GM03348 (cell line): ENCODE measurements around the gene ABHD5.

ENCODE experiments used
- DNase-seq: peaks from one replicate; pipeline ENCODE4 v3.0.0; 2012; ENCODE audit warnings: low spot score

ABHD5 gene

DNA sequence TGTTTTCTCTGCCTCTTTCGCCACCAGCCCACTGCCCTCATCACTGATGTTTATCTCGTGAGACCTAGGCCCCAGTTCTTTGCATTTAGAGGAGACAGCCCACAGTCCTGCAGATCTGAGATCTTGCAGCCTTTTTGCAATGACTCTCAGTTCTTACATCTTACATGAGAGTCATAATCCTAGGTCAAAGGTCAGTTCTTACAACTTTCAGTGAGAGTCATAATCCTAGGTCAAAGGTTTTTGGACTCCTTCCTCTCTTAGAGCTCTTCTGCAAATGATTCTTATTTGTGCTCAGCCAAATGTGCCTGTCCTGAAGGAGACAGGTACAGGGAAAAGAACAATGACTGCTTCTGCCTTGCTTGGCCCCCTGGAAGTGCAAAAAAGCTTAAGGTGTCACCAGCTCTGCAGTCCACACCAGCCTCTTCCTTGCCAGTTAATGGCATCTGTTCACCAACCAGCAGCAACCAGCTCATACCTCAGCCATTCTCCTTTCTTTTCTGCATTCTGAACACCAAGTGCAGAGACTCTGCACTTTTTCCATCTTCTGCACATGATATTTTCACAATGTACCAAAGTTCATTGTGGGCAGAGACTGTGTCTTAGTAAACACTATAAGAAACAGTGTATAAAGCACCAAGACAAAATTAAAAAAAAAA lies 67.1 kb downstream of the ABHD5 start:
- DNase-seq = no peak

DNA sequence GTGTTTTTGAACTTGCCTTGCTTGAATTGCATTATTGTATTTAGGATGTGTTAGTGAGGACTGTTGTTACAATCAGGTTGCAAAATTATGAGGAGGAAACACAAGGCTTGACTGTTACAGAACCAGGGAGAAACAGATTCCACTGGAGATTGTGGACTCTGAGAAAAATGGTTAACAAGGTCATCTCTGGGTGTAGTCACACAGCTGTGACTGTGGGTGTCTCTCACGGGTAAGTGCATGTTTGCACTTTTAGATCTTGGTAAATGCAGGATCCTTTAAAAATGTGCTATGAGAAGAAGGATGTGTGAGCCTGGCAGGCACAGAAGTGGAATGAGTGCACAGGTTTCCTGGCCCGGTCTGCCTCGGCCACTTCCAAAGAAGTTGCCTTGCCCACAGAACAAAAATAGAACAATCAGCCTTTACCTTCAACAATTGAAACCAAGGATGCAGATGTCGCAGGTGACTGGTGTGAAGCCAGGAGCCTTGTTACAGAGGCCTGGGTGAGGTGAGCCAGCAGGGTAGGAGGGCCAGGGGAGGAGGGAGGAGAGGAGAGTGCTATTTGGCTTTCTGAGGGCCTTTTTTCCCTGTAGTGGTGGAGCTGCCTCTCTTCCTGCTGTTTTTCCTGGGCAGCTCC lies 68.0 kb downstream of the ABHD5 start:
- no peak for DNase-seq

DNA sequence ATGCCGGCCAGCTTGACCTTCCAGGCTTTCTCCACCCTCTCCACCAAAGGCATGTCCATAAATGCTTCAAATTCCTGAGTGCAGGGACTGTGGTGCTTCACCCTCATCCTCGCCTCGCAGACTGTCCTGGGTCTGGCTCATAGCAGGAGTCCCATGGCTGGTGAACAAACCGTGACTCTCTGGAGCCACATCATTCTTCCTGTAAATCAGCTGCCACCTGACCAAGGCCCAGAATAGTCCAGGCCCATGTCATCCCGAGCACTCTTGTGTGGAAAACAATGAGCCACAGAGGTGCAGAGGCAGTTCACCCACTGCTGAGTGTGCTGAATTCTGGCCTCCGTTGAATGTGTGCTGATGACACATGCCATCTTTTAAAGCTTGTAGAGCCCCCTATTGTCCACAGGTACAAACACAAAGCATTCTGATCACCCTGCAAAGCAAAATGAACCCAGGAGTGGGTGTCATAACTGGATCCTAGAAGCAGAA lies 68.6 kb downstream of the ABHD5 start:
- peak; percentile 83 for DNase-seq

DNA sequence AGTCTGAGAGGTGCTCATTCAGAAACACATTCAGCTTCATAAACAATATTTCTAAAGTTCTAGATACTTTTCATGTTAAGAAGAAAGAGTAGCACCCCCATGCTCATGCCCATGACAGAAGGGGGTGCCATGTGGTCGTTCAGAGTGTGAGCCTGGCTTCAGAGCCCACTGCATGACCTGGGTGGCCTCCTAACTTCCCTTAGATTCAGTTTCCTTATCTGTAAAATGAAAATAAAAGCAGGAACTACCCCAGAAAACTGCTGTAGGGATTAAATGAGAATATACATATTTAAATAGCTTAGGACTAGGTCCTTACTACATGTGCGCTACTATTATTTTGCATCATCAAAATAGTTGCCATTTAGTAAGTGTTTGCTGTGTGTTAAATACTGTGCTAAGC lies 69.2 kb downstream of the ABHD5 start:
- DNase-seq = no peak

DNA sequence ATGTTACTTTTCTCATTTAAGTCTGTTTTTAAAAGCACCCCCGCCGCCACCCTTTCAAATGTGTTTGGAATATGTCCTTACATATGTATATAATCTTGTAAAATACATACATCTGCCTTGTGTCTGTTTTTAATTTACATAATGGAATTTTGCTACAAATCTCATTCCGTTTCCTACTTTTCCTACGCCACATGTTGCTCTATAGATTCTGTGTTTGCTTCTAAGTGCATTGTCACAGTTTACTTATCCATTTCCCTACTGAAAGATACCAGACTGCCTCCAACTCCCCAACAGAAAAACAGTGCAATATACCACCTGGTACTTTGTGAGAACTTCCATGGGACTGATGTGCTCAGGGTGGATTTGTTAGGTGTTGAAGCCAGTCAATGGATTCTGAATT lies 70.2 kb downstream of the ABHD5 start:
- DNase-seq = no peak

DNA sequence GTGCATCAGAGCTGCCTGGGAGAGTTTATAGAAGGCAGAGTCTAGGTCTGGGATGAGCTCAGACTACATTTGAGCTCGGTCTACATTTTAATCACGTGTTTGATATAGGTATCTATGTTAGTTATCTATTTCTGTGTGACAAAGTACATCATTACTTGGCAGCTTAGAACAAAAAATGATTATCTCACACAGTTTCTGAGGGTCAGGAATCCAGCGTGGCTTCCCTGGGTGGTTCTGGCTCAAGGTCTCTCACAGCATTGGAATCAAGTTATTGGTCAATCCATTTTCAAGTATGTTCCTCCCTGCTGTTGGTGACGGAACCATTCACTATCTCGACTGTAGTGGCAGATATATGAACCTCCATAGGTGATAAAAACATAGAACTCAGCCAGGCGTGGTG lies 71.7 kb downstream of the ABHD5 start:
- no peak for DNase-seq

DNA sequence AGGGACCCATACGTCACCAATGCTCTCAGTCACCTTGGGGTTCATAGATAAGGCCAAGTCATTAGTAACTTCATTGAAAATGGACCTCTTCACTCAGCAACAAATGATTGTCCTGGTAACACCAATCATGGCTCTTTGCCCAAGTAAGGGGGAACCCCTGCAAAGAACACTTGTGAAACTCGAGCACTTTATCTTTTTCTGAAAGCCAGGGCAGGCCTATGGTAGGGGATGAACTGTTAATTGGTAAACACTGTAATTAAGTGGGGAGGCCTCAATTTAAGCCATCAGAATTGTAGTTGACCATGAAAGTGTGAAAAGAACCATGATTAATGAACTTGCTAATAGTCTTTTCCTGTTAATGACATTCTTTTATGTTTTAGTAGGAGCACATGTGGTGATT lies 73.3 kb downstream of the ABHD5 start:
- DNase-seq = no peak

DNA sequence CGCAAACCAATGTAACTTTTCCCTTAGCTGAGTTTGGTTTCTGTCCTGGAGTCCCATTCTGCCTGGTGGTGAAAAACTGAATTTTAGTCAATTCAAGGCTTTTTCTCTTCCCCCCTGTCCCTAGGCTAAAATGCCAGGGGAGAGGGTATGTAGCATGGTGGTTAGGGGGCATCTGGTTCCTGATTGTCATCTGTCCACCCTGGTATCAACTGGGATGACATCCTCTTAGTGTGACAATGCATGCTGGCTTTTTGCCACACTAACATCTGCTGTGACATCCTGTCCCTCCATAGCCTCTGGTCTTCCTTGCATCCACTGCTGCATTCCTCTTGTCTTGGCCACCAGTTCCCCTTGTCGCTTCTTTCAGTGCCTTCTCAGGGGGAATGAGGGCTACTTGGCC lies 73.7 kb downstream of the ABHD5 start:
- DNase-seq = no peak

DNA sequence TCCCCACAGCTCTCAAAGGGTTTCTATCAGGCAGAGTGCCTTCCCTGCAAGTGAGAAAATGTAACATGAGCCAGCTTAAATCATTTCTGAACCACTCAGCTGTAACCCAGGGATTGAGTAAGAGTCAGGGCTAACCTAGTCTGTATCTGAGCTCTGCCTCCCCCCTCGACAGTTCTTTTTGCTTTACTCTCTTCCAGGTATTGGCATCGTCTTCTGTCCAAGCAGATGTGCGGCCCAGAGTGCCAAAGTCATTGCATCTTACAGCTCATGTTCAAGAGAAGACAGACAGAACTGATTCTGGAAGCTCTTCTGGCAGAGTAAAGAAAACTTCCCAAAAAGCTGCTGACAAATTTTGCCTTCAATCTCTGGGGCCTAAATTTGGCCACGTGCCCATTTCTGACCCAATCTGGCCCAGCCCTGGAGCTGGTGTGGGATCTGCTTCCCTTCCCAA lies 74.8 kb downstream of the ABHD5 start:
- peak; percentile 52 for DNase-seq

DNA sequence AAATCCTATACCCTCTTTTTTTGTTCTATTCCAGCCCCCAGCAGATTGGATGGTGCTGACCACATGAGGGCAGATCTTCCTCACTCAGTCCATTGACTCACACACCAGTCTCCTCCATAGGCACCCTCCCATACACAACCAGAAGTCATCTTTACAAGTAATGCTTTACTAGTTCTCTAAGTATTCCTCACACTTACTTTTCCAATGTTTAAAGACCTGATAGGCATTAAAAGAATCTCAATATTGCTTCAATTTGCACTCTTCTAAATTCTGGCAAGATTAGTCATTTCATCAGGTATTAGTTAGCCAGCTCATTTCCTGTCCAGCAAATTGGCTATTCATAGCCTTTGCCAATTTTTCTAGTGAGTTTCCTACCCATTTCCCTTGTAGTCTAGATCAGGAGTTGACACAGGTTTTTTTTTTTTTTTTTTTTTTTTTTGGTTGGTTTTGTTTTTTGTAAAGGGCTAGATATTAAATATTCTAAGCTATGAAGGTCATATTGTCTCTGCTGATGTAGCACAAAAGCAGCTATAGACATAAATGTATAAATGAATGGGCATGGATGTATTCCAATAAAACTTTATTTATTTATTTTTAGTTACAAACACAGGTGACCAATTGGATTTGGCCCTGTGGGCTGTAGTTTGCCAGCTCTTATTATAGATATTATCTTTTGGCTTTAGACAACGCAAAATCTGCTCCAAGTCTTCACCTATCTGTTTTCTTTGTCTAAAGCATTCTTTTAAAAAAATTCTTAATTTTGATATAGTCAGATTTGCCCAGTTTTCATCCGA lies 76.1 kb downstream of the ABHD5 start:
- DNase-seq = peak; percentile 60

DNA sequence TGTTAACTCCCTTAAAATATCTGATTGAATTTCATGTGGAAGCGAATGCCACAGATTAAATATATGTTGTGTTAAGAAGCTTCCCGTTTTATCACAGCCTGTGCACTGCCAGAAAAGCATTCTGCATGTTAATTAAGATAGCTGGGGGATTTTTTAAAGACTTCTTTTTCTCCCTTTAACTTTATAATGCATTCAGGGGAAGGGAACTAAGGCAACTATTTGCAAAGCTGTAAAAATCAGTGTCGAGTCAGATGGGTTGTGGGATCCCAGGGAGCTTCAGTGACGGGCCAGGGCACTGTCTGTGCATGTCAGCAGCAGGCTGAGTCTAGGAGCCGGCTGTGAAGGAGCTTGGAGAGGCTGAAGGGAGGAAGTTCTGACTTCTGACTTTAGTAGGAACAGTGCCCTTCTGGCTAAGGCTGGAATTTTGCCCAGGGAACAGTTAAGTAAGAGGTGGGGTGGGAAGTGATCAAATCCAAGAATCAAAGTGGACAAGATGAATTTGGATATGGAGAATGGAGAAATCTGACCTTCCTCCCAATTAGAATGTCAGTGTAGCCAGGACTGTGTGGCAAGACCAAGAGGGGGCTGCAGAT lies 77.7 kb downstream of the ABHD5 start:
- peak; percentile 40 for DNase-seq

DNA sequence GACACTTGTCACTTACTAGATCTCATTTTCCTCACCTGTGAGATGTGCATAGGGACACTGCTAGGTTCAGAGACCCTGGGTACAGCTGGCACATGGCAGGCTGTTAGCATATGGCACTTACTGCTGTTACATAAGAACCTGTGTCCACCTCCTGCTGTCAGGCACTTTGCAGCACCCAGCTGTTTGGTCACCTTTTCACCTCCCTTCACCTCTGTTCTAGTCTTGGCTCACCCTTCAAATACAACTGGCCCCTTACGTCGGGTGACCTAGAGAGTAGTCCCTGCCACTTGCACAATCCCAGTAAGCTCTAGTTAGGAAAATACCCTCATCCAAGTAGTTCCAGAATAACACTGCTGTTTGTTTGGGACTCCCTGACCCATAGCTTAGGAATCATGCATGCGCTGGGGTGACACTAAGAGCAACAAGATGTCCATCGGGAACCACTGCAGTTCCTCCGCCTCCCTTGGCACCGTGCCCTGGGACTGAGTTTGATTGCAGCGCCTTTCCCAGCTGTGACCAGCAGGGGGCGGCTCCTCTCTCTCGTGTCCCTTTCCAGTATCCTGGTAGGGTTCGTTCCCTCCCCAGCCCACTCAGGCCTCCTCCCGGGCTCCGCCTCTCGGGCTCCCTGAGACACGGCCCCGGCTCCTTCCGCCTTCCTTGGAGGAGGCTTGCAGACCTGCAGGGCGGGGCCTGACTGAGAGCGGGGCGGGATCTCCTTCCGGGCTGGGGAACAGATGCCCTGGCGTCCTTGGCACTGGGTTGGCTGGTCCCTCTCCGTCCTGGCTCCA lies 78.6 kb downstream of the ABHD5 start:
- peak; percentile 98 for DNase-seq

DNA sequence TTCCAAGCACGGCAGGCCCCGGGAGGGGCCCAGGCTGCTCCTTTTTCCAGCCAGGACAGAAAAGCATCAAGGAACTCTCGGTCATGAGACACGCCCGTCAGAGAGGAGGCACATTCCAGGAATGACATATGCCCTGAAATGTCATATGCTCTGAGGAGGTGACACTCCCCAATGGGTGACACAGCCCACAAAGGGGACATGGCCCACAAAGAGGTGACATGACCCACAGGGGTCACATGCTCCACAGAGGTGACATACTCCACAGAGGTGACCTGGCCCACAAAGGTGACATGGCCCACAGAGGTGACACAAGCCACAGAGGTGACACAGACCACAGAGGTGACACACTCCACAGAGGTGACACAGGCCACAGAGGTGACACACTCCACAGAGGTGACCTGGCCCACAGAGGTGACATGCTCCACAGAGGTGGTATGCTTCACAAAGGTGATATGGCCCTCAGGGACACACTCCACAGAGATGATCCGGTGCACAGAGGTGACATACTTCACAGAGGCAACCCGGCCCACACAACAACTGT lies 79.2 kb downstream of the ABHD5 start:
- no peak for DNase-seq

DNA sequence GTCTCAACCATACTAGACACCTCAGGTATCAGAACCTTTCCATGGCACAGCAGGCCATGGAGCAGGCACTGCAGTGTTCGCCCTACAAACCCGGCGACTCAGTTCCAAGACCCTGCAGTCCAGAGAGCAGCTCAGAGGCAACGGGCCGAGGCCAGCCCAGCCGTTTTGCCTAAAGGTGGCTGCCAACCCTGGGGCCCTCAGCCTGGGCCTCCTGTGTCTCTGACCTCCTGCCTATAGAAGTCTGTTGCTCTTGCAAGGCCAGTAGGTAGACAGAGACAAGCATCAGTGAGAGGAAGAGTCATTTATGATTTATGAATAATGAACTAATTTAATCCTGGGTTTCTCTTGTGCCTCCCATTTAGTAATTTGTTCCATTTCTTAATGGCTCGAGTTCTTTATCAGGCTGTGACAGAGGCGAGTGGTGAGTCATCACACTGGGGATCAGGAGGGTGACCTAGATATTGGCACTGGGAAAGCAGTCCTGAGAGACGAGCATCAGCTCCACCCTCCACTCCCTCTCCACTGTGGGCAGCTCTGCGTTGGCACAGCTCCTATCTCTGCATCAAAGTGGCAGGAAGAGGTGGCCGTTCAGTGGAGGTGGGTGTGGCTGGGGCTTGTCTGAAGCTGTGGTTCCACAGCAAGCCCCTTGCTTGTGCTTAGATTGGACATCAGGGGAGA lies 79.8 kb downstream of the ABHD5 start:
- peak; percentile 52 for DNase-seq

DNA sequence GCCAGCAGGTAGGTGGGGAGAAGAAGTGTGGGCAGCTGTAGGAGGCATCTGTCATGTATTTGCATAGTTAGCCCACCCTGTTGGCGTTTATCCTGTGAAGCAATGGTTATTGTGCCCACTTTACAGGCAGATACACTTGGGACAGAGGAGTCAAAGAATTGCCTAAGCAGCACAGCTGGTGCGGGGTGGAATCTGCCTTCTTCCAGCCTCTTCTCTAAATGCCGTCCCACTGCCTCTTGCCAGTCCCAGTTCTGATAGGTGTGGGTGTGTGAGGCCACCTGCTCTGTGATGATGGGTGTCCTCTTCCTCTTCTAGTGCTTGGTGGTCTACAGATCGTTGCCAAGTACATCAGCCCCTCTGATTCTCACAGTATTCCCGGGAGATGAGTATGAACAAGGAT lies 80.9 kb downstream of the ABHD5 start:
- DNase-seq = no peak

DNA sequence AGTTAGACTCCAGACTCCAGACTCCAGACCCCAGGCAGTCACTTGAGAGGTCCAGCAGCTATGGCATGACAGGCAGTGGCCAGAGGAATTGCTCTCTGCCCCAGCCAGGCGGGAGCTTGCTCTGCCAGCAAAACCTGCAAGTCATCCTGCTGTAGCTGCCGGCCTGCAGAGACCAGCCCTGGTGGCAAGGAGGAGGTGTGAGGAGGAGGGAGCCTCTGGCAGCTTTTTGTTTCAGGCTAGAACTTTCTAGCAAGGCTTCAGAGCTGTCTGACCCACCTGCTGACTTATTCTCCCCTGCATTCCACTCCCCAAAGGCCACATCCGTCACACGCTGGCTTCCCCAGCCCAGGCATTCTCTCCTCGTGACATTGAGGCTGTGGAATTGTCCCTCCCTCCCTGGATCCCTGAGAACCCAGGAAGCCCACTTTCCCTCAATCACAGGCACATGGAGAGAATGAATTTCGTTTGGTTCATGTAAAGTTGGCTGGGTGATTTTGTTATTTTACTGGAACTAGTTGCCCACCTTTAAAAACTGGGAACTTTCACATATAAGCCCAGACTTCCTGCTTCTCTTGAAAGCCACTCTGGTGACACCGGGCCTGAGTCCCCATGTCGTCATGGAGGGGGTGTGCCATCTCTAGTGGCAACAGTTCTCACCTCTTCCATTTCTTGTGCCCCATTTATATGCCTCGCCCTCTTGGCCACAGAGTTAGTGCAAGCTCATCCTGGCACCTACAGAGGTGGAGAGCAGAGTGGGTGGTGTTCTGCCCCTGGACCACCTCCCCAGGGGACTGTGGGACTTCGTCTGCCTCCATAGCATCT lies 82.7 kb downstream of the ABHD5 start:
- DNase-seq = peak; percentile 38

DNA sequence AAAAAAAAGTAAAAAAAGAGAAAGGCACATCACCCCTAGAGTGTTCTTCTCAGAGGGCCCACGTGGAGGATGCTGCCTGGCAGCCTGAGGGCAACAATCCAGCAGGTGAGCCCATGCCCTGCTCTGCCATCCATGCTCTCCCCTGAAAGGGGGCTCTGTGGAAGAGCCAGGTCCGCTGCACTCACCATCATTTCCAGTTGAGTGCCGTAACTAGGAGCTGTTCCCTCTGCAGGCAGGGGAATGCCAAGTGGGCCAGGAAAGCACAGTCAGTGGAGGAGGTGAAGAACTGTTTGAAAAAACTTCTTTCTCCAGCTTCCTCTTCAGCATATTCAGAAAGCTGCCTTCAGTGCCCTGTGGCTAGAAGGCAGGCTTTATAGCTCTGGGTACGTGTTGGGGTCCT lies 84.1 kb downstream of the ABHD5 start:
- DNase-seq = no peak

DNA sequence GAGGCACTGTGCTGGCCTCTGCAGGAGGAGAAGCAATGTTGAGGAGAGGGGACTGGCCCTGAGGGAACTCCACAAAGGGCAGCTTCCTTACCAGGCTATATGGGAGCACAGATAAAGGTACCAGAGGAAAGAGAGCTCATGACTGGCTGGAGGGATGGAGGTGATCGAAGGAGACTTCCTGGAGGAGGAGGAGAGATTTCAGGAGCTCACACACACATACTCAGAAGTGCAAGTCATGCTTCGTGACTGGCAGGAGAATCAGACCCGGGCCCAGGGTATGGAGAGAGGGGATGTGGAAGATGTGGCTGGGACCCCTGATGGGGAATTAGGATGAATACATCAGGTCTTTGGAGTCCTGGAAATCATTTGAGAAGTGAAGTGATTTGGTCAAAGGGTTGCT lies 85.4 kb downstream of the ABHD5 start:
- no peak for DNase-seq

DNA sequence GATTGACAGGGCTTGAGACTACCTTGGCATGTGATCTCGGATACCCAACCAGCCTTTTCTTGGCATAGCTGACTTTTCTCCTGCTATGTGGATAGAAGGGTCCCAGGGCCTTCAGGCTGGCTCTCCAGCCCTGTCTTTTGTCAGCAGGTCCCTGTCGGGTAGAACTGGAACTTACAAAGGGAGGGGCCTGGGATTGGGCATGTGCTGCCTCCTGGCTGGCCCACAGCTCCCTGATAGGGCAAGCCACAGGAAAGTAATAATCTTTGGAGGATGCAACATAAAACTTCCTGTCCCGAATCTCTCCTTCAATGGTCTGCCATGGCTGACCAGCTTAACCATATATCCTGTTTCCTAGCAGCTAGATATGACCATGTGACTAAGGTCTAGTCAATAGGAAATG lies 89.1 kb downstream of the ABHD5 start:
- no peak for DNase-seq

DNA sequence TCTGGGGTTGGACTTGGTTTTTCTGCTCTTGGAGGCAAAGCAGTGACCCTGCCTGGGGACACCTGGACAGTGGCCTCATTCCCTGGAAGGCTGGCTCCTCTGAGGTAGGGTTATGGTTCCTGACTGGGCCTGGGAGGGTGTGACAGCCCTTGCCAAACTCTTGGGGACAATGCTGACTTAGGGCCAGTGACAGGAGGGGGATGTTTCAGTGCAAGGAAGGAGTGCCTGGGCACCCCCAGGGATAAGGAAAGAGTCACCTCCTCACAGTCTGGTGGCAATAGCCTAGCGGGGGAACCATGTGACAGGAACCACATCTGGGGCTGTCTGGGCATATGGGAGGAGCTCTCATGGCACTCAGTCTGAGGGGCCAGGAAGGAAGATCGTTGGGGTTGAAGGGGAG lies 91.8 kb downstream of the ABHD5 start:
- no peak for DNase-seq
